ENCODE results near the gene WHRN.

The WHRN gene

GRCh38 chr9:114491430-114492003 lies 13.8 kb downstream of the WHRN start:
- no peaks in the 10 kb centered on the region for H3K4me1 ChIP-seq (ENCODE audit: insufficient read depth, low read length)
- H3K9ac ChIP-seq (ENCODE audit: low read depth, low read length) = no peak overlapping the region
- no peaks in the 10 kb centered on the region for H3K36me3 ChIP-seq (ENCODE audit: insufficient read depth, low read length)
- no peaks in the 10 kb centered on the region for H3K9me3 ChIP-seq (ENCODE audit: control insufficient read depth, insufficient read depth, low read length)

- Histone ChIP-seq H3K9ac (ENCODE audit: low read depth, low read length) (no peak overlapping the region), H3K36me3 (ENCODE audit: insufficient read depth, low read length) (no peaks in the 10 kb centered on the region), H3K9me3 (ENCODE audit: control insufficient read depth, insufficient read depth, low read length) (no peaks in the 10 kb centered on the region), H3K4me1 (ENCODE audit: insufficient read depth, low read length) (no peaks in the 10 kb centered on the region)
Observed at GRCh38 chr9:114489928-114490327, 15.3 kb downstream of the WHRN start.

GRCh38 chr9:114488398-114489129 lies 16.7 kb downstream of the WHRN start:
- H3K9me3 ChIP-seq (ENCODE audit: control insufficient read depth, insufficient read depth, low read length) = no peaks in the 10 kb centered on the region
- H3K4me1 ChIP-seq (ENCODE audit: insufficient read depth, low read length) = no peaks in the 10 kb centered on the region
- H3K36me3 ChIP-seq (ENCODE audit: insufficient read depth, low read length) = no peaks in the 10 kb centered on the region
- no peak overlapping the region for H3K9ac ChIP-seq (ENCODE audit: low read depth, low read length)

GRCh38 chr9:114487607-114488300 lies 17.5 kb downstream of the WHRN start:
- no peaks in the 10 kb centered on the region for H3K4me1 ChIP-seq (ENCODE audit: insufficient read depth, low read length)
- no peaks in the 10 kb centered on the region for H3K36me3 ChIP-seq (ENCODE audit: insufficient read depth, low read length)
- no peaks in the 10 kb centered on the region for H3K9me3 ChIP-seq (ENCODE audit: control insufficient read depth, insufficient read depth, low read length)
- no peak overlapping the region for H3K9ac ChIP-seq (ENCODE audit: low read depth, low read length)

- Histone ChIP-seq H3K36me3 (ENCODE audit: insufficient read depth, low read length) (no peaks in the 10 kb centered on the region), H3K4me1 (ENCODE audit: insufficient read depth, low read length) (no peaks in the 10 kb centered on the region)
Observed at GRCh38 chr9:114486205-114486963, 18.9 kb downstream of the WHRN start.

GRCh38 chr9:114484854-114485443 lies 20.3 kb downstream of the WHRN start:
- no peaks in the 10 kb centered on the region for H3K4me1 ChIP-seq (ENCODE audit: insufficient read depth, low read length)
- no peaks in the 10 kb centered on the region for H3K36me3 ChIP-seq (ENCODE audit: insufficient read depth, low read length)
- no peak overlapping the region for H3K9ac ChIP-seq (ENCODE audit: low read depth, low read length)
- H3K9me3 ChIP-seq (ENCODE audit: control insufficient read depth, insufficient read depth, low read length) = no peaks in the 10 kb centered on the region

More at GRCh38 chr9:114486205-114486963, 18.9 kb downstream of the WHRN start:
- Histone ChIP-seq H3K9me3 (ENCODE audit: control insufficient read depth, insufficient read depth, low read length) (no peaks in the 10 kb centered on the region), H3K9ac (ENCODE audit: low read depth, low read length) (no peak overlapping the region)

GRCh38 chr9:114484215-114484853 lies 20.9 kb downstream of the WHRN start:
- no peaks in the 10 kb centered on the region for H3K9me3 ChIP-seq (ENCODE audit: control insufficient read depth, insufficient read depth, low read length)
- H3K9ac ChIP-seq (ENCODE audit: low read depth, low read length) = no peak overlapping the region
- H3K4me1 ChIP-seq (ENCODE audit: insufficient read depth, low read length) = no peaks in the 10 kb centered on the region
- no peaks in the 10 kb centered on the region for H3K36me3 ChIP-seq (ENCODE audit: insufficient read depth, low read length)

- no peaks in the 10 kb centered on the region for H3K4me1 ChIP-seq (ENCODE audit: insufficient read depth, low read length)
- H3K9ac ChIP-seq (ENCODE audit: low read depth, low read length) = no peak overlapping the region
- H3K9me3 ChIP-seq (ENCODE audit: control insufficient read depth, insufficient read depth, low read length) = no peaks in the 10 kb centered on the region
- no peaks in the 10 kb centered on the region for H3K36me3 ChIP-seq (ENCODE audit: insufficient read depth, low read length)
Observed at GRCh38 chr9:114483499-114483898, 21.8 kb downstream of the WHRN start.

- Histone ChIP-seq H3K36me3 (ENCODE audit: insufficient read depth, low read length) (no peaks in the 10 kb centered on the region), H3K9ac (ENCODE audit: low read depth, low read length) (no peak overlapping the region), H3K4me1 (ENCODE audit: insufficient read depth, low read length) (no peaks in the 10 kb centered on the region), H3K9me3 (ENCODE audit: control insufficient read depth, insufficient read depth, low read length) (no peaks in the 10 kb centered on the region)
Observed at GRCh38 chr9:114482593-114482992, 22.7 kb downstream of the WHRN start.

- H3K9me3 ChIP-seq (ENCODE audit: control insufficient read depth, insufficient read depth, low read length) = no peaks in the 10 kb centered on the region
- H3K9ac ChIP-seq (ENCODE audit: low read depth, low read length) = no peak overlapping the region
- no peaks in the 10 kb centered on the region for H3K4me1 ChIP-seq (ENCODE audit: insufficient read depth, low read length)
- H3K36me3 ChIP-seq (ENCODE audit: insufficient read depth, low read length) = no peaks in the 10 kb centered on the region
Observed at GRCh38 chr9:114481789-114482188, 23.5 kb downstream of the WHRN start.

GRCh38 chr9:114480746-114481435 lies 24.4 kb downstream of the WHRN start:
- Histone ChIP-seq H3K36me3 (ENCODE audit: insufficient read depth, low read length) (no peaks in the 10 kb centered on the region), H3K9ac (ENCODE audit: low read depth, low read length) (no peak overlapping the region), H3K9me3 (ENCODE audit: control insufficient read depth, insufficient read depth, low read length) (no peaks in the 10 kb centered on the region), H3K4me1 (ENCODE audit: insufficient read depth, low read length) (no peaks in the 10 kb centered on the region)

- peaks cover 8% of the 10 kb centered on the region; the same call in 1 of the 2 replicates for H3K4me1 ChIP-seq (ENCODE audit: insufficient read depth, low read length)
- no peak overlapping the region for H3K9ac ChIP-seq (ENCODE audit: low read depth, low read length)
- H3K36me3 ChIP-seq (ENCODE audit: insufficient read depth, low read length) = no peaks in the 10 kb centered on the region
- no peaks in the 10 kb centered on the region for H3K9me3 ChIP-seq (ENCODE audit: control insufficient read depth, insufficient read depth, low read length)
Observed at GRCh38 chr9:114478871-114479270, 26.4 kb downstream of the WHRN start.

- H3K9ac ChIP-seq (ENCODE audit: low read depth, low read length) = no peak overlapping the region
- no peaks in the 10 kb centered on the region for H3K9me3 ChIP-seq (ENCODE audit: control insufficient read depth, insufficient read depth, low read length)
- no peaks in the 10 kb centered on the region for H3K36me3 ChIP-seq (ENCODE audit: insufficient read depth, low read length)
- peaks cover 8% of the 10 kb centered on the region; the same call in 1 of the 2 replicates for H3K4me1 ChIP-seq (ENCODE audit: insufficient read depth, low read length)
Observed at GRCh38 chr9:114478459-114478858, 26.8 kb downstream of the WHRN start.
